MM.1S (cell line): ENCODE data around the gene CCT6B.

Experiments
- DNase-seq: peaks from one replicate; pipeline ENCODE4 v3.0.0-alpha.2; 2015
- H2AFZ ChIP-seq: fragments of 300-600 bp; sonication (generic); 2 replicates; pipeline ENCODE4 v1.6.0; 2016; ENCODE audit warnings: antibody characterized with exemption, low read length
- H3F3A ChIP-seq: fragments of 300-600 bp; sonication (generic); 2 replicates; pipeline ENCODE4 v1.6.1; 2016; ENCODE audit warnings: mild to moderate bottlenecking, antibody characterized with exemption, low read length, moderate library complexity, mixed read lengths; ENCODE audit not compliant: insufficient read depth
- H3K27ac ChIP-seq: fragments of 300-600 bp; sonication (generic); 2 replicates; pipeline ENCODE4 v1.5.1; 2016; ENCODE audit warnings: mild to moderate bottlenecking, low read length
- H3K27me3 ChIP-seq: fragments of 300-600 bp; sonication (generic); replicated peaks from 2 replicates; pipeline ENCODE4 v1.6.0; 2016; ENCODE audit warnings: low read length; ENCODE audit not compliant: insufficient read depth
- H3K36me3 ChIP-seq: fragments of 300-600 bp; sonication (generic); replicated peaks from 2 replicates; pipeline ENCODE4 v1.6.1; 2016; ENCODE audit warnings: mild to moderate bottlenecking, low read length, mixed read lengths; ENCODE audit not compliant: insufficient read depth
- H3K4me1 ChIP-seq: fragments of 300-600 bp; sonication (generic); 2 replicates; pipeline ENCODE4 v1.6.1; 2016; ENCODE audit warnings: low read length, mixed read lengths
- H3K4me2 ChIP-seq: fragments of 300-600 bp; sonication (generic); 2 replicates; pipeline ENCODE4 v1.6.0; 2016; ENCODE audit warnings: low read depth, low read length
- H3K4me3 ChIP-seq: fragments of 300-600 bp; sonication (generic); 2 replicates; pipeline ENCODE4 v1.5.1; 2016; ENCODE audit warnings: low read length, mixed read lengths
- H3K79me2 ChIP-seq: fragments of 300-600 bp; sonication (generic); 2 replicates; pipeline ENCODE4 v1.6.1; 2016; ENCODE audit warnings: mixed run types, low read length, mixed read lengths
- H3K9ac ChIP-seq: fragments of 300-600 bp; sonication (generic); 2 replicates; pipeline ENCODE4 v1.6.1; 2016; ENCODE audit warnings: low read length, mixed read lengths
- H3K9me2 ChIP-seq: fragments of 300-600 bp; sonication (generic); replicated peaks from 2 replicates; pipeline ENCODE4 v1.6.1; 2016; ENCODE audit warnings: mild to moderate bottlenecking, low read length, mixed read lengths; ENCODE audit not compliant: insufficient read depth
- H3K9me3 ChIP-seq: fragments of 300-600 bp; sonication (generic); replicated peaks from 2 replicates; pipeline ENCODE4 v1.6.1; 2016; ENCODE audit warnings: mild to moderate bottlenecking, low read length, mixed read lengths; ENCODE audit not compliant: insufficient read depth
- H4K20me1 ChIP-seq: fragments of 300-600 bp; sonication (generic); 2 replicates; pipeline ENCODE4 v1.6.1; 2016; ENCODE audit warnings: mild to moderate bottlenecking, low read length, moderate library complexity, mixed read lengths; ENCODE audit not compliant: insufficient read depth
- CTCF ChIP-seq: fragments of 300-600 bp; sonication (generic); IDR thresholded peaks from 2 replicates; pipeline ENCODE4 v1.5.1; 2016; ENCODE audit warnings: antibody characterized with exemption, low read length, mixed read lengths
- EZH2 ChIP-seq: fragments of 300-600 bp; sonication (generic); optimal IDR thresholded peaks from 2 replicates; pipeline ENCODE3; 2017; ENCODE audit warnings: low read depth, mild to moderate bottlenecking, antibody characterized with exemption, low read length, mixed read lengths
- EZH2phosphoT487 ChIP-seq: fragments of 300-600 bp; sonication (generic); IDR thresholded peaks from 2 replicates; pipeline ENCODE4 v1.6.1; 2018; ENCODE audit warnings: antibody characterized with exemption, low read length

CCT6B gene

GRCh38 chr17:34991606-34992005 lies 30.3 kb upstream of the CCT6B start:
- no peak for DNase-seq
- Histone ChIP-seq H3K9me3 (no peaks in the 10 kb centered on the region), H3K9me2 (no peaks in the 10 kb centered on the region), H3F3A (peaks cover 27% of the 10 kb centered on the region), H3K9ac (peak overlapping the region; percentile 31), H3K4me2 (peak overlapping the region; percentile 38), H3K27me3 (no peaks in the 10 kb centered on the region), H3K4me1 (peaks cover 47% of the 10 kb centered on the region), H4K20me1 (no peaks in the 10 kb centered on the region), H3K36me3 (peaks cover 29% of the 10 kb centered on the region), H3K27ac (peak overlapping the region; percentile 79), H3K79me2 (peaks cover 29% of the 10 kb centered on the region), H3K4me3 (peak overlapping the region; percentile 0; the same call in 1 of the 2 replicates), H2AFZ (no peak overlapping the region)
- TF ChIP-seq EZH2phosphoT487 (no peak), EZH2 (no peak), CTCF (no peak)

- Histone ChIP-seq H3K27ac (peak overlapping the region; percentile 79), H3K27me3 (no peaks in the 10 kb centered on the region), H2AFZ (0 out of 2 replicates have a peak overlapping the region, but pooled peaks have one; percentile 14), H3K4me3 (peak overlapping the region; percentile 11; the same call in 1 of the 2 replicates), H3K4me1 (peaks cover 47% of the 10 kb centered on the region), H3F3A (peaks cover 27% of the 10 kb centered on the region), H3K9ac (peak overlapping the region; percentile 39; the same call in 1 of the 2 replicates), H3K79me2 (peaks cover 30% of the 10 kb centered on the region), H3K4me2 (peak overlapping the region; percentile 38), H3K36me3 (peaks cover 26% of the 10 kb centered on the region), H4K20me1 (no peaks in the 10 kb centered on the region), H3K9me3 (no peaks in the 10 kb centered on the region), H3K9me2 (no peaks in the 10 kb centered on the region)
- TF ChIP-seq CTCF (no peak), EZH2phosphoT487 (no peak), EZH2 (no peak)
- peak; percentile 94 for DNase-seq
Observed at GRCh38 chr17:34990921-34991365, 29.7 kb upstream of the CCT6B start.

- DNase-seq = no peak
- TF ChIP-seq EZH2phosphoT487 = no peak
- no peak for TF ChIP-seq EZH2
- no peak for TF ChIP-seq CTCF
- H3K4me2 ChIP-seq = no peak overlapping the region
- peaks cover 27% of the 10 kb centered on the region for H3F3A ChIP-seq
- no peaks in the 10 kb centered on the region for H4K20me1 ChIP-seq
- peaks cover 26% of the 10 kb centered on the region for H3K36me3 ChIP-seq
- H3K27me3 ChIP-seq = no peaks in the 10 kb centered on the region
- no peak overlapping the region for H2AFZ ChIP-seq
- H3K27ac ChIP-seq = peak overlapping the region; percentile 79; the same call in 1 of the 2 replicates
- H3K9me3 ChIP-seq = no peaks in the 10 kb centered on the region
- no peak overlapping the region for H3K4me3 ChIP-seq
- H3K4me1 ChIP-seq = peaks cover 47% of the 10 kb centered on the region
- H3K9me2 ChIP-seq = no peaks in the 10 kb centered on the region
- H3K9ac ChIP-seq = no peak overlapping the region
- H3K79me2 ChIP-seq = peaks cover 43% of the 10 kb centered on the region
Observed at GRCh38 chr17:34989473-34989872, 28.2 kb upstream of the CCT6B start.
